Upper lobe of left lung (tissue), 4 donors: Measurements from ENCODE around the gene GNS.

Source experiments
- EP300 ChIP-seq, 4 donors: sonication (generic); formaldehyde crosslinking; IDR thresholded peaks; one replicate each; pipeline ENCODE4 v1.5.1; 2017; ENCODE audit warnings: antibody characterized with exemption in 4 of 4, control low read depth in 2 of 4
- POLR2A ChIP-seq, 4 donors: fragments of 450-650 bp; IDR thresholded peaks; one replicate each; pipeline ENCODE4 v1.5.1; 2016 to 2017; ENCODE audit warnings: antibody characterized with exemption in 4 of 4, mild to moderate bottlenecking in 2 of 4
- POLR2AphosphoS5 ChIP-seq, 2 donors: sonication (generic); formaldehyde crosslinking; IDR thresholded peaks; one replicate each; pipeline ENCODE4 v1.5.1; 2017; ENCODE audit warnings: antibody characterized with exemption in 2 of 2
- TF ChIP-seq, protein P1 (sequence below), 6 experiments: fragments of 450-650 bp in 4 of 6; fragments of 200-600 bp in 2 of 6; sonication (generic) in 2 of 6; IDR thresholded peaks; one replicate each; pipeline ENCODE4 v1.5.1; 2016 to 2019; ENCODE audit warnings: antibody characterized with exemption in 6 of 6

DNA sequence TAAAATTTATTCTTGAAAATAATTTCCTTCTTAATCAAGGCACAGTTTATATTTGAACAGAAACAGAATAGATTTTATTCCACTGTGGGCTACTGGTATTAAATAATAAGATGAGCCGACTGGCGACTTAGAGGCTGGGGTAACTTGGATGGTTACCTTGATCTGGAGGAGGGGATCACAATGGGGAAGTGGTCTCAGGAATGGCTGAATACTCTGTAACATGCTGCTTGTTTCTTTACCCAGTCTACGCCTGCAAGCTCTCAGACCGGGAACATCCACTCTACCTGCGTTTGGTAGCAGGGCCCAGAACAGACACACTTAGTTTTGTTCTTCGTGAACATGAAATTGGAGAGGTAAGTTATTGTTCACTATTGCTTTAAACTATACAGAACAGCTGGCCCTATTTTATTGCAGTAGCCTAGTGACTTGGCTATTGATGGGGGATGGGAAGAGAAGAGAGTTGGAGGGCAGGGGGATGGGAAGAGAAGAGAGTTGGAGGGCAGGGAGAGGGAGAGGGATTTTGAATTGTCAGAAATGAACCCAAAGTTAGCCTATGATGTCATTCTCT, 67.9 kb downstream of the GNS start:
- TF ChIP-seq, protein P1, sequence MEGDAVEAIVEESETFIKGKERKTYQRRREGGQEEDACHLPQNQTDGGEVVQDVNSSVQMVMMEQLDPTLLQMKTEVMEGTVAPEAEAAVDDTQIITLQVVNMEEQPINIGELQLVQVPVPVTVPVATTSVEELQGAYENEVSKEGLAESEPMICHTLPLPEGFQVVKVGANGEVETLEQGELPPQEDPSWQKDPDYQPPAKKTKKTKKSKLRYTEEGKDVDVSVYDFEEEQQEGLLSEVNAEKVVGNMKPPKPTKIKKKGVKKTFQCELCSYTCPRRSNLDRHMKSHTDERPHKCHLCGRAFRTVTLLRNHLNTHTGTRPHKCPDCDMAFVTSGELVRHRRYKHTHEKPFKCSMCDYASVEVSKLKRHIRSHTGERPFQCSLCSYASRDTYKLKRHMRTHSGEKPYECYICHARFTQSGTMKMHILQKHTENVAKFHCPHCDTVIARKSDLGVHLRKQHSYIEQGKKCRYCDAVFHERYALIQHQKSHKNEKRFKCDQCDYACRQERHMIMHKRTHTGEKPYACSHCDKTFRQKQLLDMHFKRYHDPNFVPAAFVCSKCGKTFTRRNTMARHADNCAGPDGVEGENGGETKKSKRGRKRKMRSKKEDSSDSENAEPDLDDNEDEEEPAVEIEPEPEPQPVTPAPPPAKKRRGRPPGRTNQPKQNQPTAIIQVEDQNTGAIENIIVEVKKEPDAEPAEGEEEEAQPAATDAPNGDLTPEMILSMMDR (IDR thresholded peaks at IDR 0.05): no peak
- no peak for TF ChIP-seq POLR2A (IDR thresholded peaks at IDR 0.05)
- no peak for TF ChIP-seq POLR2AphosphoS5 (IDR thresholded peaks at IDR 0.05)
- no peak for TF ChIP-seq EP300 (IDR thresholded peaks at IDR 0.05)
